ENCODE measurements around the gene KIF18B. TPM values are rescaled to one million over a fixed set of nuclear protein-coding genes. Genes with fewer than 3 reads are reported as not detected.
A peak's percentile ranks its signal among the peaks of the same experiment; 100 is the strongest.

Gene KIF18B
- total and polyA plus RNA-seq, 2 donors (not counting 3 experiments of a cell fraction or from before 2014, with no cell fraction given): 24.5 to 50.3 TPM

GRCh38 chr17:44956998-44957981, 9.7 kb upstream of the KIF18B start:
- FAIRE-seq: no peak

More at GRCh38 chr17:44956998-44957981, 9.7 kb upstream of the KIF18B start:
- no peak overlapping the region for H2AFZ ChIP-seq (ENCODE audit: low read depth, low read length)
- H3K27ac ChIP-seq (ENCODE audit: insufficient read depth, low read depth, low read length): no peak overlapping the region
- intact Hi-C loops (cut with micrococcal nuclease): no loop called here
- ChIA-PET CTCF (interaction anchor here (0.6 to 1.3 kb wide), 3 partner anchors 9 to 61 kb away, joined by 3 to 4 read pairs (median 3); no protein-coding TSS in a partner anchor), POLR2A (no interaction called here)
- H3K4me1 ChIP-seq (ENCODE audit: control insufficient read depth, extremely low read depth, insufficient read depth, low read length): no peaks in the 10 kb centered on the region
- no peak overlapping the region for H3K4me3 ChIP-seq (replicated peaks in 1 of 3; ENCODE audit: insufficient read depth in 1 of 3, low read depth in 1 of 3, low read length in 3 of 3)
- no peak overlapping the region for H3K4me2 ChIP-seq (ENCODE audit: insufficient read depth, low read length)
- dilution Hi-C loops (cut with MboI; ENCODE audit: extremely low pct_ligation_motif_present, low sequenced_read_pairs): no loop called here
- no peaks in the 10 kb centered on the region for H3K36me3 ChIP-seq (ENCODE audit: control insufficient read depth in 2 of 2, extremely low read depth in 1 of 2, insufficient read depth in 2 of 2, low read length in 2 of 2)
- H3K9me1 ChIP-seq (replicated peaks; ENCODE audit: control insufficient read depth, extremely low read depth, insufficient read depth, low read length): no peaks in the 10 kb centered on the region
- no peaks in the 10 kb centered on the region for H4K20me1 ChIP-seq (replicated peaks; ENCODE audit: control insufficient read depth, extremely low read depth, insufficient read depth, low read length)
- no peak for DNase-seq (ENCODE audit: low read depth, low spot score)
- TF ChIP-seq POLR2AphosphoS5 (IDR thresholded peaks at IDR 0.05; ENCODE audit: insufficient read depth, low read depth, low read length) (no peak), CTCF (IDR thresholded peaks at IDR 0.05; ENCODE audit: extremely low read depth in 1 of 2, insufficient read depth in 1 of 2, low read depth in 1 of 2, low read length in 2 of 2) (no peak), EZH2 (IDR thresholded peaks at IDR 0.05; ENCODE audit: borderline replicate concordance, low read depth, low read length, severe bottlenecking) (peak; percentile 23)
- no peaks in the 10 kb centered on the region for H3K9me3 ChIP-seq (replicated peaks; ENCODE audit: control insufficient read depth, insufficient read depth, low read length)
- no peaks in the 10 kb centered on the region for H3K79me2 ChIP-seq (ENCODE audit: control insufficient read depth, insufficient read depth, low read length)
- no TSS peak for BruUV-seq (replicated peaks)
- no peak overlapping the region for H3K9ac ChIP-seq (replicated peaks; ENCODE audit: extremely low read depth, insufficient read depth, low read length)
- H3K27me3 ChIP-seq (ENCODE audit: control insufficient read depth in 2 of 2, insufficient read depth in 2 of 2, low read length in 2 of 2): peaks cover 11 to 13% of the 10 kb centered on the region in 2 experiments

All from endothelial cell of umbilical vein (primary cell).